HG02884 (cell line): Measurements from ENCODE around the gene KRTAP10-5.
"Not testable (repeated sequence)": the region's sequence is repeated elsewhere in the genome, so short reads cannot be mapped to it uniquely, and the experiment has no call there.

Source experiments
- ATAC-seq: cut with Tn5 transposase; IDR thresholded peaks from one replicate; pipeline ENCODE4 v1.9.1; 2021; ENCODE audit warnings: mild to moderate bottlenecking, moderate library complexity; ENCODE audit not compliant: unreplicated experiment

Gene KRTAP10-5

GRCh38 chr21:44550807-44551206, 29.6 kb downstream of the KRTAP10-5 start:
- no peak for ATAC-seq

- ATAC-seq: not testable (repeated sequence)
Observed at GRCh38 chr21:44550285-44550684, 30.1 kb downstream of the KRTAP10-5 start.

- ATAC-seq: no peak
Observed at GRCh38 chr21:44549525-44550211, 30.7 kb downstream of the KRTAP10-5 start.

- no peak for ATAC-seq
Observed at GRCh38 chr21:44548922-44549321, 31.5 kb downstream of the KRTAP10-5 start.

- no peak for ATAC-seq
Observed at GRCh38 chr21:44548381-44548780, 32.0 kb downstream of the KRTAP10-5 start.

- ATAC-seq: no peak
Observed at GRCh38 chr21:44547656-44548331, 32.6 kb downstream of the KRTAP10-5 start.

- ATAC-seq: no peak
Observed at GRCh38 chr21:44544566-44544965, 35.8 kb downstream of the KRTAP10-5 start.

GRCh38 chr21:44542716-44543115, 37.7 kb downstream of the KRTAP10-5 start:
- ATAC-seq: no peak

- no peak for ATAC-seq
Observed at GRCh38 chr21:44540741-44541288, 39.6 kb downstream of the KRTAP10-5 start.

- no peak for ATAC-seq
Observed at GRCh38 chr21:44539991-44540666, 40.3 kb downstream of the KRTAP10-5 start, which contains the start of gene KRTAP10-1. KRTAP10-1 (minus strand) TSS chr21:44540195; CDS start chr21:44540150, 45 bp downstream.

- no peak for ATAC-seq
Observed at GRCh38 chr21:44539046-44539445, 41.4 kb downstream of the KRTAP10-5 start.

- no peak for ATAC-seq
Observed at GRCh38 chr21:44537930-44538911, 42.2 kb downstream of the KRTAP10-5 start.

- ATAC-seq: no peak
Observed at GRCh38 chr21:44535963-44536362, 44.4 kb downstream of the KRTAP10-5 start.

- no peak for ATAC-seq
Observed at GRCh38 chr21:44534688-44535087, 45.7 kb downstream of the KRTAP10-5 start.

- no peak for ATAC-seq
Observed at GRCh38 chr21:44533891-44534627, 46.3 kb downstream of the KRTAP10-5 start.

- ATAC-seq: no peak
Observed at GRCh38 chr21:44533121-44533890, 47.1 kb downstream of the KRTAP10-5 start.

- ATAC-seq: no peak
Observed at GRCh38 chr21:44532712-44533111, 47.7 kb downstream of the KRTAP10-5 start.

- no peak for ATAC-seq
Observed at GRCh38 chr21:44531606-44532564, 48.5 kb downstream of the KRTAP10-5 start.
